Measurements from ENCODE around the gene RAPGEF6.

DNA sequence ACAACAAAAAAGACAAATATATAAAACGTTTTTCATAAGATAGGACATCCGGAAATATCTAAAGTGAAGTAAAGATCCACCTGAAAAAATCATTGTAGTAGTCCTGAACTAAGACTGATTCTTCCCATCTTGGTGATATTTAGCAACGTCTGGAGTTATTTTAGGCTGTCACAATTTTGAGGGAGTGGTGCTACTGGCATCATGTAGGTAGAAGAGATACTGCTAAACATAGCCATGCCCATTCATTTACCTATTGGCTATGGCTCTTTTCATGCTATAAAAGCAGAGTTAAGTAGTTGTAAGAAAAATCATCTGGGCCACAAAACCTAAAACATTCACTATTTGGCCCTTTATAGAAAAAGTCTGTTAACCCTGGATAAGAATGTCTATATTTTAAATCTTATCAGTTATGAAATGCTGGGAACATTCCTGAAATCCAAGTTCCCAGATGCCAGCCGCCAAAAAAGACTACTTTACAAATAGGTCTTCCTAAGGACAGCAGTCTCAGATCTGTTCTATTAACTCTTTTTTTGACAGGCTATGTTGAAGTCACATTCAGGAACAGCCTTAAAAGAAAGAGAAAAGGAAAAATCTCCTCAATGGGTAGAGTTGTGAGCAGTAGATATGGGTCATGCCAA, 27.0 kb downstream of the RAPGEF6 start:
- TF ChIP-seq, protein P1, sequence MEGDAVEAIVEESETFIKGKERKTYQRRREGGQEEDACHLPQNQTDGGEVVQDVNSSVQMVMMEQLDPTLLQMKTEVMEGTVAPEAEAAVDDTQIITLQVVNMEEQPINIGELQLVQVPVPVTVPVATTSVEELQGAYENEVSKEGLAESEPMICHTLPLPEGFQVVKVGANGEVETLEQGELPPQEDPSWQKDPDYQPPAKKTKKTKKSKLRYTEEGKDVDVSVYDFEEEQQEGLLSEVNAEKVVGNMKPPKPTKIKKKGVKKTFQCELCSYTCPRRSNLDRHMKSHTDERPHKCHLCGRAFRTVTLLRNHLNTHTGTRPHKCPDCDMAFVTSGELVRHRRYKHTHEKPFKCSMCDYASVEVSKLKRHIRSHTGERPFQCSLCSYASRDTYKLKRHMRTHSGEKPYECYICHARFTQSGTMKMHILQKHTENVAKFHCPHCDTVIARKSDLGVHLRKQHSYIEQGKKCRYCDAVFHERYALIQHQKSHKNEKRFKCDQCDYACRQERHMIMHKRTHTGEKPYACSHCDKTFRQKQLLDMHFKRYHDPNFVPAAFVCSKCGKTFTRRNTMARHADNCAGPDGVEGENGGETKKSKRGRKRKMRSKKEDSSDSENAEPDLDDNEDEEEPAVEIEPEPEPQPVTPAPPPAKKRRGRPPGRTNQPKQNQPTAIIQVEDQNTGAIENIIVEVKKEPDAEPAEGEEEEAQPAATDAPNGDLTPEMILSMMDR (conservative IDR thresholded peaks at IDR 0.05; ENCODE audit: low read depth, low read length) = no peak
- no peak for TF ChIP-seq EZH2 (IDR thresholded peaks at IDR 0.05; ENCODE audit: borderline replicate concordance, low read depth, low read length, poor library complexity, severe bottlenecking)

All from A673 (cell line).